Measurements from ENCODE around the gene GRID1. TPM values are rescaled to one million over a fixed set of nuclear protein-coding genes. Genes with fewer than 3 reads are reported as not detected.

Gene GRID1
- polyA plus RNA-seq, 1 of the 3 experiments (the other 2 are of a cell fraction) = 0.13 TPM

DNA sequence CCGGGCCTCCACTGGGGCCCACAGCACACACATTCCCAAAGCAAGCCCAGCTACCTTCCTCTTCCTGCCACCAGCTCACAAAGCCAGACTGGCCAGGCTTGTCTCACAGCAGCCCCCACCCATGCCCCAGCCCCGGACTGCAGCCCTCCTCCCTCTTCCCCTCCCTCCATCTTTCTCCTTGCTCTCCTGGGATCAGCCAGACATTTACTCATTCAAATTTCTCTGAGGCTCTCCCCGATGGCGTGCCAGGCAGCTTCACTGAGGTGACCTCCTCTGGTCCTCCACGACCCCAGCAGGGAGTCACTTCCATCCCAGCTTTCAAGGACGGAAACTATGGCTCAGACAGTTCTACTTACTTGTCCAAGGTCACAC is 187.5 kb downstream of the GRID1 start:
- no peak overlapping the region for H3K4me3 ChIP-seq (ENCODE audit: low read depth in 2 of 2, low read length in 1 of 2)
- H3K4me2 ChIP-seq = no peak overlapping the region
- H3K27me3 ChIP-seq (ENCODE audit: insufficient read depth) = no peaks in the 10 kb centered on the region
- no peaks in the 10 kb centered on the region for H3K9me2 ChIP-seq
- peaks cover 0 to 5% of the 10 kb centered on the region in 2 experiments; a peak in 2 of 4 replicates for H3K4me1 ChIP-seq (ENCODE audit: control insufficient read depth in 1 of 2, insufficient read depth in 2 of 2, low read depth in 1 of 2, low read length in 1 of 2)
- H3F3A ChIP-seq (replicated peaks; ENCODE audit: insufficient read depth) = no peaks in the 10 kb centered on the region
- H3K79me2 ChIP-seq (ENCODE audit: insufficient read depth) = no peaks in the 10 kb centered on the region
- no peak overlapping the region for H3K27ac ChIP-seq (ENCODE audit: low read depth in 2 of 2, low read length in 1 of 2)
- no peaks in the 10 kb centered on the region for H3K36me3 ChIP-seq (replicated peaks in 1 of 2; ENCODE audit: control insufficient read depth in 1 of 2, insufficient read depth in 2 of 2, low read length in 1 of 2)
- CTCF ChIA-PET = interaction anchor here (0.7 to 1.9 kb wide), 5 partner anchors 8 to 197 kb away, joined by 3 to 9 read pairs (median 4); no protein-coding TSS in a partner anchor
- no peaks in the 10 kb centered on the region for H4K20me1 ChIP-seq (ENCODE audit: insufficient read depth)
- no peak overlapping the region for H2AFZ ChIP-seq (ENCODE audit: low read depth)
- TF ChIP-seq GATA2 (CRISPR knock-in tag; IDR thresholded peaks at IDR 0.05) = no peak
- no peak for DNase-seq
- no peaks in the 10 kb centered on the region for H3K9me3 ChIP-seq
- POLR2A ChIA-PET = no interaction called here
- 35% methylated on average over 5 of the region's 6 CpGs for WGBS (ENCODE audit: low lambda C conversion rate)
- no peak overlapping the region for H3K9ac ChIP-seq

DNA sequence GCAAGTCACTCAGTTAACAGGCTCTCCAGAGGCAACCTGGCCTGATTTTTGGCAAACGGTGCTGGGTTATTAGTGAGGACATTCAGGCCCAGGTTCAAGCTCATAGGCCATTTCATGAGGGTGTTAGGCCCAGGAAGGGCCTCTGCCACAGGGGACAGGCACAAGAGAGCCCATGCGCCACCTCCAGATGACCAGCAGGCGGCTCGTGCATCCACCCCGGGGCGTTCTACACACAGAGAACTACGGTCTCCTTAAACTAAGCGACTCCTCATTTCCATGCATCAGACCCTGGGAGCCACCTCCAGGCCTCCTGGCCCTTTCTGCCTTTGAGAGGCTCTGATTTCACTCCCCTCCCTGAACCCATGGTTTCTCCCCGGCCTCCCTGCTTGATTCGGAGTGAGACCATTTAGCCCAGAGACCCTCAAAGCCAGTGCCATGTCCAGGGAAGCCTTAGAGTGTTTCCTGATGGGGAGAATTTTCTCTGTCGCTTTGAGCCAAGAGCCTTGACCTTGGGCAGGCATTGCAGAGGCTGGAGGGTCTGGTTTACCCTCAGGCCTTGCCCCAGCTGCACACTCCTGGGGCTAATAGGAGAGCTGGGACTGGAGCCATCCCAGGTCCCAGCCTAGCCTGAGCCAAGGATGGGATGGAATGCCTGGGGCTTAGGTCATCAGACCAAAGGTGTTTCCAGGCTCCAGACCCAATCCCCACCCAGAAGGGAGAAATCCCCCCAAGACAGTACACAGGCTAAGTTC is 188.0 kb downstream of the GRID1 start:
- Histone ChIP-seq H3K27me3 (ENCODE audit: insufficient read depth) (no peaks in the 10 kb centered on the region), H2AFZ (ENCODE audit: low read depth) (no peak overlapping the region), H3K79me2 (ENCODE audit: insufficient read depth) (no peaks in the 10 kb centered on the region), H3F3A (replicated peaks; ENCODE audit: insufficient read depth) (no peaks in the 10 kb centered on the region), H3K36me3 (replicated peaks in 1 of 2; ENCODE audit: control insufficient read depth in 1 of 2, insufficient read depth in 2 of 2, low read length in 1 of 2) (no peaks in the 10 kb centered on the region), H3K27ac (ENCODE audit: low read depth in 2 of 2, low read length in 1 of 2) (no peak overlapping the region), H3K9me3 (no peaks in the 10 kb centered on the region), H3K9me2 (no peaks in the 10 kb centered on the region), H4K20me1 (ENCODE audit: insufficient read depth) (no peaks in the 10 kb centered on the region), H3K4me3 (ENCODE audit: low read depth in 2 of 2, low read length in 1 of 2) (no peak overlapping the region), H3K4me1 (ENCODE audit: control insufficient read depth in 1 of 2, insufficient read depth in 2 of 2, low read depth in 1 of 2, low read length in 1 of 2) (peaks cover 0 to 5% of the 10 kb centered on the region in 2 experiments; a peak in 2 of 4 replicates), H3K4me2 (no peak overlapping the region), H3K9ac (no peak overlapping the region)
- CTCF ChIA-PET = interaction anchor here (0.7 to 1.9 kb wide), 8 partner anchors 9 to 198 kb away, joined by 3 to 9 read pairs (median 4); no protein-coding TSS in a partner anchor
- POLR2A ChIA-PET = no interaction called here
- peak; percentile 68 for DNase-seq
- WGBS (ENCODE audit: low lambda C conversion rate) = 24% methylated on average over 5 of the region's 11 CpGs
- TF ChIP-seq GATA2 (CRISPR knock-in tag; IDR thresholded peaks at IDR 0.05) (no peak), ELF1 (IDR thresholded peaks at IDR 0.05) (no peak), RAD21 (IDR thresholded peaks at IDR 0.05; ENCODE audit: low read length) (peak; percentile 58), SMC3 (IDR thresholded peaks at IDR 0.05; ENCODE audit: low read depth, low read length) (peak; percentile 9; the same call in 1 of the 2 replicates)

DNA sequence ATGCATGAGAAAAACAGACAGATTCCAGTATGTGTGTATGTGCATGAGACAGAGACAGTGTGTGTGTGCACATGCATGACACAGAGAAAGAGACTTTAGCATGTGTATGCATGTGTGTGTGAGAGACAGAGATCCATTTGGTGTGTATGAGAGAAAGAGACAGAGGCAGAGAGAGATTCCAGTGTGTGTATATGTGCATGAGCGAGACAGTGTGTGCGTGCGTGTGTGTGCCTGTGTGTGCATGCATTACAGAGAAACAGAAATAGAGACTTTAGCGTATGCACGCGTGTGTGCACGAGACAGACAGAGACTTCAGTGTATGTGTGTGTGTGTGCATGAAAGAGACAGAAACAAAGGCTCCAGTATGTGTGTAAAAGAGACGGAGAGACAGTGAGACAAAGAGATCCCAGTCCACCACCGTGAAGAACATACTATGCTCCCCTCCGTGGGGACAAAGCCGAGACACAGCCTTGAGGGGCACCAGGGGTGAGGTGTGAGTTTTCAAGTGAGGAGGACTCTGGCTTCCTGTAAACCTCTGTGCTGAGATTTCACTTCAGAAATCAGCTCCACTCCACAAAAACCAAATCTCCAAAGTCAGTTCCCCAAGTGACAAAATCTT is 188.9 kb downstream of the GRID1 start:
- Histone ChIP-seq H3K9ac (no peak overlapping the region), H3K4me2 (no peak overlapping the region), H3K27ac (ENCODE audit: low read depth in 2 of 2, low read length in 1 of 2) (no peak overlapping the region), H3K4me1 (ENCODE audit: control insufficient read depth in 1 of 2, insufficient read depth in 2 of 2, low read depth in 1 of 2, low read length in 1 of 2) (peaks cover 0 to 5% of the 10 kb centered on the region in 2 experiments; a peak in 1 of 4 replicates), H3K9me2 (no peaks in the 10 kb centered on the region), H3K4me3 (ENCODE audit: low read depth in 2 of 2, low read length in 1 of 2) (no peak overlapping the region), H3K79me2 (ENCODE audit: insufficient read depth) (no peaks in the 10 kb centered on the region), H3F3A (replicated peaks; ENCODE audit: insufficient read depth) (no peaks in the 10 kb centered on the region), H3K36me3 (replicated peaks in 1 of 2; ENCODE audit: control insufficient read depth in 1 of 2, insufficient read depth in 2 of 2, low read length in 1 of 2) (no peaks in the 10 kb centered on the region), H3K9me3 (no peaks in the 10 kb centered on the region), H2AFZ (ENCODE audit: low read depth) (no peak overlapping the region), H3K27me3 (ENCODE audit: insufficient read depth) (no peaks in the 10 kb centered on the region), H4K20me1 (ENCODE audit: insufficient read depth) (no peaks in the 10 kb centered on the region)
- CTCF ChIA-PET = interaction anchor here (1.1 to 1.9 kb wide), 5 partner anchors 9 to 199 kb away, joined by 3 to 9 read pairs (median 4); no protein-coding TSS in a partner anchor
- POLR2A ChIA-PET = no interaction called here
- TF ChIP-seq, protein P1, sequence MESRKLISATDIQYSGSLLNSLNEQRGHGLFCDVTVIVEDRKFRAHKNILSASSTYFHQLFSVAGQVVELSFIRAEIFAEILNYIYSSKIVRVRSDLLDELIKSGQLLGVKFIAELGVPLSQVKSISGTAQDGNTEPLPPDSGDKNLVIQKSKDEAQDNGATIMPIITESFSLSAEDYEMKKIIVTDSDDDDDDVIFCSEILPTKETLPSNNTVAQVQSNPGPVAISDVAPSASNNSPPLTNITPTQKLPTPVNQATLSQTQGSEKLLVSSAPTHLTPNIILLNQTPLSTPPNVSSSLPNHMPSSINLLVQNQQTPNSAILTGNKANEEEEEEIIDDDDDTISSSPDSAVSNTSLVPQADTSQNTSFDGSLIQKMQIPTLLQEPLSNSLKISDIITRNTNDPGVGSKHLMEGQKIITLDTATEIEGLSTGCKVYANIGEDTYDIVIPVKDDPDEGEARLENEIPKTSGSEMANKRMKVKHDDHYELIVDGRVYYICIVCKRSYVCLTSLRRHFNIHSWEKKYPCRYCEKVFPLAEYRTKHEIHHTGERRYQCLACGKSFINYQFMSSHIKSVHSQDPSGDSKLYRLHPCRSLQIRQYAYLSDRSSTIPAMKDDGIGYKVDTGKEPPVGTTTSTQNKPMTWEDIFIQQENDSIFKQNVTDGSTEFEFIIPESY (IDR thresholded peaks at IDR 0.05; ENCODE audit: borderline replicate concordance, low read depth) = no peak
- TF ChIP-seq SMC3 (IDR thresholded peaks at IDR 0.05; ENCODE audit: low read depth, low read length) = no peak
- no peak for TF ChIP-seq RFX5 (IDR thresholded peaks at IDR 0.05; ENCODE audit: low read length)
- no peak for TF ChIP-seq MEF2A (IDR thresholded peaks at IDR 0.05; ENCODE audit: borderline replicate concordance, low read depth)
- DNase-seq = no peak
- 50% methylated on average over 11 of the region's 11 CpGs for WGBS (ENCODE audit: low lambda C conversion rate)
